ENCODE measurements around the gene CHMP5.

CHMP5 gene

DNA sequence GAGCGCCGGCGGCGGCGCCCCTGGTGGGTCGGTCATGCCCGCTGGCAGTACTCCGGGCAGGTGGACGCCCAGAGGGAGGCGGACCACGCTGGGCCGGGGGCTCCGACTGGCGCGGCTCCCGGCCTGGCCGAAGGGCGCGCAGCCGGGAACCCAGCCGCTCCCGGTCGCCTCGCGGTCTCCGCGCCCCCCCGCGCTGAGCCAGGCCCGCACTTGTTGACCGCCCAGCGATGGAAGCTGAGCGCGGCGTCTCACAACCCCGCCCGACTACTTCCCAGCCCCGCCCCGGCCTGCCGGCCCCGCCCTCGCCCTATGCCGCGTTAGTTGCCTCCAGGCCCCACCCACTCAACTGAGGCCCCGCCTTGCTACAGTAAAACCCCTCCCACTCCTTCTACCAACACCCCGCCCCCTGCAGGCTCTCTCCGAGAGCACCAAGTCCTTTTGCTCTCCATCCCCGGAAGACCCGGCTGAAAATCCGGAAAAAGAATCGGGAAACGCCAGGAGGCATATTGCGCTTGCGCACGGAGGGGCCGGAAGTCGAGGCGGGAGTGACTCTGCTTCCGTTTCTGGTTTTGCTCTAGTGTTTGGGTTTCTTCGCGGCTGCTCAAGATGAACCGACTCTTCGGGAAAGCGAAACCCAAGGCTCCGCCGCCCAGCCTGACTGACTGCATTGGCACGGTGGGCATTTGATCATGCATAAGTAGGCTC is at the start of gene CHMP5, which contains the start of gene BAG1:
Gene CHMP5, plus strand, starts transcription at position 577 of the 705 bp plus-strand sequence. Its CDS starts 30 bp downstream, at position 607.
Gene BAG1, minus strand, starts transcription at position 236 of the 705 bp plus-strand sequence.
- peak; percentile 100 for DNase-seq

DNA sequence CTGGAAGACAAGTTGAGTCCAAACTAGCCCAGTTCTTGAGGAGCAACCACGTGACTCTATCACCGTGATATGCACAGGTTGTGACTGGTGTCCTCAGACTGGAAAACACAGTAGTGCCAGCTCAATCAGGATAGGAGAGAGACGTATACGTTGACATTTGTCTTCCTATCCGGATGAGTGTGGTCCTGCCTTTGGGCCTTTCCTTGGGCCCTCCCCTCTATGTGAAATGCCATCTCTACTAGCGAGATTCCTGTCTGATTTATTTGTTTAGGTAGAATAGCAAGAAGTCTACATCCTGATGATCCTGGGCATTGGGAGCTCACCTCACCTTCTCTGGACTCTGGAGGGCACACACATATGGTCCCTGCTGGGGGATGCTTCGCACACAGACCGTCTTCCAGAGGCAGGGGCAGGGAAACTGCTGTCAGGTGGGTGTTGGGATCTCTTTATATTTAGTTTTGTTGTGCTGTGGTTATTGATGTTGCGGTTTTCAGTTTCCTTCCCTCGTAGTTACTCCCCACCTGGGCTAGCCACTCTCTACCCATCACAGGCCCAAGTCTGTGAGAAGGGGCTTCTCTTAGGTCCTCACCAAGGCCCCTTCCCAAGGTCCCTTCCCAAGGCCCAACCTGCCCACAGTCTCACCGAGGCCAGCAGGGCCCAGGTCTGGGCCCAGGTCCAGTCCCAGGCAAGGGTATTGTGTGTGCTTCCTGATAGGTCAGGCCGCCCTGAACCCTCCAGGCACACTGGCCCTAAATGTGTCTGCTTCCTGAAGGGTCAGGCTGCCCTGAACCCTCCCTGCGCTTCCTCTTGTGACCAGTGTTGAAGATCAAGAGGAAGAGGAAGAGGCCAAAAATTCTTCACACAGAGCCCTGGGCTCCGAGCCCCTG is 43.9 kb upstream of the CHMP5 start:
- DNase-seq = no peak

DNA sequence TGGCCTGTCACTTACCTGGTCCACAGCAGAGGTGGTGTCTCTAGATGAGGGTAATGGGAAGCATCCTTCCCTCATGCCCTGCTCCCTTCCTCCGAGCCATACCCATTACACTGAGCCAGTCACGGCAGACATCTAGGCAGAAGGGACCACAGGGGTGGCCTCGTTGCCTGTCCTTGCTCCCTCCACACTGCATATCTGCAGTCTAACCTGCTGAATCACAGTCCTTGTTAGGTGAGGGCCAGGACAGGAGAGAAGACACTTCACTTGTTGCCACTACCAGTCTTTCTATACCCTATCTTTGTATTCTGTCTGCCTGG is 43.3 kb upstream of the CHMP5 start:
- no peak for DNase-seq

DNA sequence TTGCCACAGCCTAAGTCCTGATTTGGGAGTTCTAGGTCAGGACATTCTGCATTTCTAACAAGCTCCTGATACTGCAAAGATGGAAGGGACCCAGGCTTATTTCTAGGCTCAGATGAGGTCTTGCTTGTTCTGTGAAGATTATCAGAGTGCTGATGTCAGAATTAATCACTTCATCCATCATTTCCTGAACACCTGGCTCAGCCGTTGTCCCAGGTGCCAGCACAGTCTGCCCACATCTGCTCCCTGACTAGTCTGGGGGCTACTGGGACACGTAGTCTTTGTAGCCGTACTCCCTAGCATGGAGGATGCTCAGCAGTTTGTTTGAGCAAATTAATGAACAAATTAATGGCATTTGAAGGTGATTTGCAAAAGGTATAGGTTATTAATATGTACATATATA is 42.8 kb upstream of the CHMP5 start:
- no peak for DNase-seq

DNA sequence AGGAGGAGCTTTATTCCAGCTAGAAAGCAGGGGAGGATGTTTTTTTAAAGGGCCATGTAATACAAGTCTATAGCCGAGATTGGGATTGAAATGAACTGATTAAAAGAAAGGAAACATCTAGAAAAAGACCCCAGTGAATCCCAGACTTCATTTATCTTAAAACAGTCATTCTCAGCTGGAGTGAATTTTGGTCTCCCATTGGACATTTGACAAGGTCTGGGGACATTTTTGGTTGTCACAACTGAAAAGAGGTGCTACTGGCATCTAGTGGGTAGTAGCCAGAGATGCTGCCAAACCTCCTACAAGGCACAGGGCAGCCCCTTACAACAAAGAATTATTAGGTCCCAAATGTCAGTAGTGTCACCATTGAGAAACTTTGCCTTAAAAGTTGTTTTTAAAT is 41.2 kb upstream of the CHMP5 start:
- DNase-seq = no peak

DNA sequence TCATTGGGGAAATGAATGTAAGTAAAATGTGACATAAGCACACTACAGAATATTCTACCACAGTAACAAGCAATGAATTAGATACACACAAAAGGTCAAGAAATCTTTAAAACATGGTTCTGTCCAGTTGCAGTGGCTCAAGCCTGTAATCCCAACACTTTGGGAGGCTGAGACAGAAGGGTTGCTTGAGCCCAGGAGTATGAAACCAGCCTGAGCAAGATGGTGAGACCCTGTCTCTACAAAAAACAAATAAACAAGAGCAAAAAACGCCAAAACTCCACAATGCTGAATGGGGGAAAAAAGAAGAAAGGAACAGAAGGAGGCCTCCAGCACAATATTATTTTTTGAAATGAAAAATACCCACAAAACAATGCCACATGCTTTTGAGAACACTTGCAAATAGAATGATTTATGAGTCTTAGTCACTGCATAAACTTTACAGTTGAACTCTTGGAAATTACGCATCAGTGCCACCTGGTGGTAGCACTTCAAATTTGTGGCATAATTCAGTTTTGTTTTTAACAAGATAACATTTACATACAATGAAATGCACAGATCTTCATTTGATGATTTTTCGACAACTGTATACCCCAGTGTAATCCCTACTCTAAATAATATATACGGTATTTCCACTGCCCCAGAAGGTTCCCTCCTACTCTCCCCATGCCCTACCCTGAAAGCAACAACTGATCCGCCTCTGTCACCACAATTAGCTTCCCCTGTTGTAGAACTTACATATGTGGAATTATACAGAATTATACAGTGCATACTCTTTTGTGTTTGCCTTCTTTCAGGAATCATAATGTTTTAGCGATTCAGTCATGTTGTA is 39.3 kb upstream of the CHMP5 start:
- DNase-seq = peak; percentile 89

DNA sequence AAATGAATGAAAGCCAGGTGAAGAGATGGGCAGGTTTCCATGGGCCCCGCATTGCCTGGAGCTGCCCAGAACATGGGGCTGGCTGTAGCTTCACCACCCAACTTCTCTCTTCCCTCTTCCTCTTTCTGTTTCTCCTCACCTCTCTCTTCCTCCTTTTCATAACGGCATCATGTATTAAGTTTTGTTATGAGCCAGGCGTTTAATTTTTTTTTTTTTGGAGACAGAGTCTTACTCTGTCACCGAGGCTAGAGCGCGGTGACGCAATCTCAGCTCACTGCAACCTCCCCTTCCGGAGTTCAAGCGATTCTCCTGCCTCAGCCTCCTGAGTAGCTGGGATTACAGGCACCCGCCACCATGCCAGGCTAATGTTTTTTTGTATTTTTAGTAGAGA is 37.8 kb upstream of the CHMP5 start:
- no peak for DNase-seq

DNA sequence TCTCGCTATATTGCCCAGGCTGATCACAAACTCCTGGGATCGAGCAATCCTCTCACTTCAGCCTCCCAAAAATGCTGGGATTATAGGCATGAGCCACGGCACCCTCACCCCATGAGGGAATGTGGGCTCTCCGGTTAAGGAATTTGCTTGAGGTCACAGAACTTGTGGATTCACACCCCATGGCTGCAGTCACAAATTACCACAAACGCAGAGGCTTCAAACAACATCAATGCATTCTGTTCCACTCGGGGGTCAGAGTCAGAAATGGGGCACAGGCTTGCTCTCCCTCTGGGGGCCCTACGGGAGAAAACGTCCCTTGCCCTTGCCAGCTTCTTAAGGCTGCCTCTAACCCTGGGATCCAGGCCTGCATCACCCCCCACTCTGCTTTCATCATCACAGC is 37.1 kb upstream of the CHMP5 start:
- DNase-seq = no peak

DNA sequence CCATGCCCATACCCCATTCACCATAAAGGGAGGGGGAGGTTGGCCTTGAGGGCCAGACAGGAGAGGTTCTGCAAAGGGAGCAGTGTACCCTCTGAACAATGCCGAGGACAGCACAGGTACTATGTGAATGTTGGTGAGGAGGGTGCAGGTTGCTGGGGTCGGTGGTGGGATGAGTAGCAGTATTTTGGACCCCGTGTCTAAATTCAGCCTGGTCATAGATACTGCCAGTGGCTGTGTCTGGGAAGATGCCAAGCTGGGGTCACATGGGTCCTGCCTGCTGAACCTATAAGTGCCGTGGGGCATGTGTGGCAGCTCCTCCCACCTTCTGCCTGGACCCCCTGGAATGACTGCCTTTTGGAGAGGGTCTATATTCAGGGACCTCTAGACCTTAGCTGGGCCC is 36.2 kb upstream of the CHMP5 start:
- DNase-seq = no peak

DNA sequence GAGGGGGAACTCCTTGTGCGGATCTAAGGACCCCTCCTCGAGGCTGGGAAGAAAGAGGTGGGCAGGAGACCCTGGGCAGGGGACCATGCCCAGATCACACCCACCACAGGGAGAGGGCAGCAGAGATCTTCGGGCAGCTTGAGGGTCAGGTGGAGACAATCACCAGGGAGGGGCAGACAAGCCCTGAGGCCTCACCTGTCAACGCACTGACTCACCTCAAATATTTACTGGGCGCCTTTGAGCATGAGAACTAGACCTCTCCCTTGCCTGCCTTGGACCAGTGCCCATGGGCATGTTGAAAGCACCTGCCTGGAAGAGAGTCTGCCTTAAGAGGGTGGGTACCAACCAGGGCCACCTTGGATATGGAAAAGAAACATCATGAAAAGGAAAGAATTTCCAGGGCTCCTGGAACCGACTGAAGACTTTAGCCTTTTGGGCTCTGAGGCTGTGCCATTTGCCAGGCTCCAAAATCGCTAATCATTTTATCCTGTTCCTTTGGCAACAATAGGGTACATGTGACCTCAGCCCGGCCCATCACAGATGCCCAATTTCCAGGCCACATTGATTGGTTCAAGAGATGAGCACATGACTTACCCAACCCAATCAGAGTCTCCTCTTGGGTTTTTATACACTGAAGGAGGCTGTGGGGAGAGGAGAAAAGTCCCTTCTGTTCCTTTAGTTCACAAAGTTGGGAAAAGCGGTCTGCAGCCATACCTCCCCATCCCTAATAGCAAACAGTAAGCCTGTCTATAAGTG is 35.3 kb upstream of the CHMP5 start:
- DNase-seq = no peak

DNA sequence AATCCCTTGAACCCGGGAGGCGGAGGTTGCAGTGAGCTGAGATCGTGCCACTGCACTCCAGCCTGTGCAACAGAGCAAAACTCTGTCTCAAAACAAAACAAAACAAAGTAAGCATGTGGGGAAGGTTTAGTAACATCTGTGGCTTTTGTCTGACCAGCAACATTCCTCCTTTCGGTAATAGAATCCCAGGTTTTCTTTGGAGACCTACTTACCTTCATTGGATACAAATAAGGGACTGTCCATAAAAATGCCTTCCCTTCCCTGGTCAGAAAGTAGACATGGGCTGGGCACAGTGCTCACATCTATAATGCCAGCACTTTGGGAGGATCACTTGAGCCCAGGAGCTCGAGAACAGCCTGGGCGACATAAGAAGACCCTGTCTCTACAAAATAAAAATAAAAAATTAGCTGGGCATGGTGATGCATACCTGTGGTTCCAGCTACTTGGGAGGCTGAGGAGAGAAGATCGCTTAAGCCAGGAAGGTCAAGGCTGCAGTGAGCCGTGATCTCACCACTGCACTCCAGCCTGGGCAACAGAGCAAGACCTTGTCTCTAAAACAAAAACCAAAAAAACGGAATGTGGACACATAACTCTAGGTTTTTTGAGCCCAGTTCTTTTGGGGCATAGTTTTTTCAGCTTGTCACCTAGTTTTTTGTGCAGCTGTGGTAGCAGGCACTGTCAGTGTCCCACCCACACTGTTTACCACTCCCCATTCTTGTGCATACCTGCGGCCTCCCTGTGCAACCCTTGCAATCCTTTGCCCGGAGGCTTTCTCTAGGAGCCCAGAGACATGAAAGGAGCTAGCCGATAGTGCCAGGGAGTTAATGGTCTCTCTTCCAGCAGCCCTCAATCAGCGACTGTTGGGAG is 33.9 kb upstream of the CHMP5 start:
- DNase-seq = no peak

DNA sequence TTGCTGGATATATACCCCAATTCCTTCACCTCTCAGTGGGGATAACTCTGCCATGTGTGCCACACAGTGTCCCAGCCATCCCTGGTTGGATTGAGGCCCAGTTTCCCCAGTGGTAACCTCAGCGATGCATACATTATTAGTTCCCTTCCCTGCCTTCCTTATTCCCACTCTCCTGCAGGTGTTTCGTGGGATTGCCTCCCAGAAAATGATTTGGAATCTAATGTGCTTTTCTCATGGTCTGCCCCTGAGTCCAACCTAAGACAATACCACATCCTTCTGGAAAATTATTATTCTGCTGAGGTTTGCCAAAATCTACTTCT is 33.3 kb upstream of the CHMP5 start:
- DNase-seq = no peak

DNA sequence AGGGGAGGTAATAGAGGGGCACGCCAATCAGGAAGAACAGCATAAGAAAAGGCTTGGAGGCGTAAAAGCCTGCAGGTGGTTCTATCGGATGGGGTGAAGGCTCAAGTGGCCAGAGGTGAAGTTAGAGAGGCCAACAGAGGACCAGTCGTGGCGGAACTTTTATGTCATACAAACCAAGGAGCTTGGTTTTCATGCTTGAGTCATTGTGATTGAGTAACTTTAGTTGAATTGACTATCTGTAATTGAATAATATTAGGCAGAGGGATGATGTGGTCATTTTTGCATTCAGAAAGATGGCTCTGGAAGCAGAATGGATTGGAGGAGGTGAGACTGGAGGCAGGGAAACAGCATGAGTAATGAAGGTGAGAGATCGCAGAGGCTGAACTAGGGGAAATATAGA is 32.0 kb upstream of the CHMP5 start:
- DNase-seq = no peak

DNA sequence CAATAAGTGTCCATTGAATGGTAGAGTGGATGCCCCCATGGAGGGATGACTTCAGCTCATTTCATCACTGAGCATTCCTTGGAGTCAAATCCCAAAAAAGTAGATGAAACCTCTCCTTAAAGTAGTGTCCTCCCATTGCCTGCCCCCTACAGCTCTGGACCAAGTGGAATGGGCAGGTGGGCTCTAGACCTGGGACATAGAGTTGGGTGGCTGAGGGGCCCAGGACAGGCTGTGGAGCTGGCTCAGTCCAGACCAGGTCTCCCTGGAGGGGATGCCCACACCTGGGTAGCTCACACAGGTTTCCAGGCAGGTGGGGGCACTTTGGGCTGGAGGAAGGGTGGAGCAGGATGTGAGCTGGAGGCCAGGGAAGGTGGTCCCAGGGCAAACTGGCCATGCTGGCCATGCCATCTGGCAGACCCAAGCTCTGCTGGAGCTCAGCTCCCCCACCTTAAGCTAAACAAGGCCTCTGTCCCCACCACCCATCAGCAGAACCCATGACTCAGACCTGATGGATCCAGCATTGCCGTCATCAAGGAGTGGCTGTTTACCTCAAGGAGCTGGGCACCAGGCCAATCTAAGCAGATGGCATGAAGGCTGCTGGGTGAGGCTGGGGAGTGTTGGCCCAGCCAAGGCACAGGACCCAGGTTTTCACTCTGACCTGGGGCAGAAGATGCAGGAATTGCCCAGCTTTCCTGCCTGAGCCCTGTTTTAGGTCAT is 31.1 kb upstream of the CHMP5 start:
- no peak for DNase-seq

DNA sequence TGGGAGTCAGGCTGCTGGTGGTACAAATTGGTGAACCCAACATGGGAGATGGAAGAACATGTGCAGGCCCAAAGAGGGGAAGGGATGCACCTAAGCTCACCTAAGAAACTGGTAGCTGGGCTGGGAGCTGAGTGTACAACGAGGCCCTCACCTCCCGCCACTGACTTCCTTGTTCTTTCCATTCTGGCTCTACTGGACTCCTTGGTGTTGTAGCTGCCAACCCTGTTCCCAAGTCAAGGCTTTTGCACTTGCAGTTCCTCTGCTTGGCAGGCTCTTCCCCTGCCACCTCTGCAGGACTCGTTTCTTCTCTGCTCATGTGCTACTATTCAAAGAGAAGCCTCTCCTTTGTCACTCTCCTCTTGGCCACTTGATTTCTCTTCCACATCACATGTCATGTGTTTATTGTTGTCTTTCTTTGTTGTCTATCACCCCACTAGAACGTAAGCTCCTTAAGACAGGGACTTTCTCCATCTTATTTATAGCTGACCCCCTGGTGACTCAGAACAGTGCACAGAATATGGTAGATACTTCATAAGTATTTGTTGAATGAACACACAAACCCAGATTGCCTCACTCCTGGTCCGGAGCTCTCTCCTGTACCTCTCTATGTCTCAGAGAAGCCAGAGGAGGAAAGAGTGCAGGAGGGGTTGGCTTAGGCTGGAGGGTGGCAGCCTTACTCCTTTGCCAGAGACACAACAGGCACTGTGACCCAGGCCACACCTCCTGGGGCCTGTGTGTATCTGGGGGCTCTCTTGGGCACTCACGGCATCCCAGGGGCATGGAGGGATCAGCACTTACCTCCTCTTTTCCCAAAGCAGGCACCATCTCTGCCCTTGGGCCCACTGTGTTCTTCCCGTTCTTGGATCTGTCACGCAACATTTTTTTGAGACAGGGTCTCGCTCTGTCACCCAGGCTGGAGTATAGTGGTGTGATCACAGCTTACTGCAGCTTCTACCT is 30.1 kb upstream of the CHMP5 start:
- no peak for DNase-seq

DNA sequence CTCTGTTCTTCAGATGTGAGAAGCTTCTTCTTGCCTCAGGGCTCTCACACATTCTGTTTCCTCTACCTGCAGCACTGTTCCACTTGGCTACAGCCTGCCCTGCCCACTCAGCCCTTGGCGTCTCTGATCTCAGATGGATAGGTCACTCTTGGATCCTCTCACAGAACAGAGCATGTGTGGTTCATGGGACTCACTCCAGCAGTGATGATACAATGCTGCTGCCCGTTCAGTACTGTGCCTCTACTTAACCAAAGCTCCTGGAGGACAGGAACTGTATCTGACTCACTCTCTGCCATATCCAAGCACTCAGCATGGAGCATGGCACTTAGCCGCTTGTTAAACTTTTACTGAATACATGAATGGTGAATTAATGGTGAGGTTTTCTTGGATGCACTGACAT is 28.3 kb upstream of the CHMP5 start:
- no peak for DNase-seq

DNA sequence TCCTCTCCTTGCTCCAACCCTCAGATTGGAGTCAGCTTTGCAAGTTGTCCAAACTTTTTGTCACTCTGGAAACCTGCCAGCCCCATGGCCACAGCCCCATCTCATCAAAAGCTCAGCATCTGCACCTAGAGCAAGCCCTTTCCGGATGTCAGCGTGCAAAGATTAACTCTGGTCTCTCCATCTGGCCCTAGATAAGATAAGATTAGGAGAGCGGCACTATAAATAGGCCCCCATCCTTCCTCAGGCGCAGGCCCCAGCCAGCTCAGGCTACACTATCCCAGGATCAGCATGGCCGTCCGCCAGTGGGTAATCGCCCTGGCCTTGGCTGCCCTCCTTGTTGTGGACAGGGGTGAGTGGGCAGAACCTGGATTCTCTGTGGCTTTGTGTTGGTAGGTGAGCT is 24.9 kb upstream of the CHMP5 start, which contains the start of gene SPINK4:
Gene SPINK4, plus strand, starts transcription at position 247 of the 400 bp plus-strand sequence. Its CDS starts 42 bp downstream, at position 289.
- DNase-seq = no peak

DNA sequence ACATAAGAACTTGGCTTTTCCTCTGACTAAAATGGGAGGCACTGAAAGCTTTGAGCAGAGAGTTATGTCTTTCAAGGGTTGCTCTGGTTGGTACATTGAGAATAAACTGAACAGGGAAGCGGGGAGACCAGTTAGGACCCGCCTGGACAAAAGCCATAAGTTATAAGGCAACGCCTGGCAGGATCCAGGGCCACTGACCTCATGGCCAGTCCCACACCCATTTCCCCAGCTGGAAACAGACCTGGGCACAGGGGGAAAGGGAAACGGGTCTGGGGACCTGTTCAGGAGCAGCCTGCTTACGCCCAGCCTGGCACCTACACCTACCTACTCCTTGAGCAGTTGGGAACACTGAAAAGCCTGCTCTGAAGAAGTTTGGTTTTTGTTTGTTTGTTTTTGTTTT is 23.6 kb upstream of the CHMP5 start:
- no peak for DNase-seq

DNA sequence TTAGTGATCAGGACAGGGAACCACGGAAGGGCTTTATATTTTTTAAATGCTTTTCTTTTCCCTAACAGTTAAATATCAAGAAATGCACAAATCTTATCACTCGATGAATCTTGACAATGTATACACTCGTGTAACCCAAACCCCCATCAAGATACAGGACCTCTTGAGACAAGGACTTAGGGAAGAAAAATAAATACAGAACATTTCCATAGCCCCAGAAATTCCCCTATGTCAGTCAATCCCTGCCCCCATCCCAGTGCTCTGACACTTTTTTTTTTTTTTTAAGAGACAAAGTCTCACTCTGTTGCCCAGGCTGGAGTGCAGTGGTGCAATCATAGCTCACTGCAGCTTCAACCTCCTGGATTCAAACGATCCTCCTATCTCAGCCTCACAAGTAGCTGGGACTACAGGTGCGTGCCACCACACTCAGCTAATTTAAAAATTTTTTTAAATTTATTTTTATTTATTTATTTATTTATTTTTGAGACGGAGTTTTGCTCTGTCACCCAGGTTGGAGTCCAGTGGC is 22.2 kb upstream of the CHMP5 start:
- no peak for DNase-seq

Data from eye (tissue), 1 donor.